ENCODE results near the gene SLAIN1.
"Not testable (repeated sequence)": the region's sequence is repeated elsewhere in the genome, so short reads cannot be mapped to it uniquely, and the experiment has no call there.

DNA sequence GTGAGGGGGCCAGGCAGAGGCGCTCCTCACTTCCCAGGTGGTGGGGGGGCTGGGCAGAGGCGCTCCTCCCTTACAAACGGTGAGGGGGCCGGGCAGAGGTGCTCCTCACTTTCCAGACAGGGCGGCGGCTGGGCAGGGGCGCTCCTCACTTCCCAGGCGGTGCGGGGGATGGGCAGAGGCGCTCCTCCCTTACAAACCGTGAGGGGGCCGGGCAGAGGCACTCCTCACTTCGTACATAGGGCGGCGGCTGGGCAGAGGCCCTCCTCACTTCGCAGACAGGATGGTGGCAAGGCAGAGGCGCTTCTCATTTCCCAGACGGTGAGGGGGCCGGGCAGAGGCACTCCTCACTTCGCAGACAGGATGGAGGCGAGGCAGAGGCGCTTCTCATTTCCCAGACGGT, 37.5 kb upstream of the SLAIN1 start:
- TF ChIP-seq, protein P1, sequence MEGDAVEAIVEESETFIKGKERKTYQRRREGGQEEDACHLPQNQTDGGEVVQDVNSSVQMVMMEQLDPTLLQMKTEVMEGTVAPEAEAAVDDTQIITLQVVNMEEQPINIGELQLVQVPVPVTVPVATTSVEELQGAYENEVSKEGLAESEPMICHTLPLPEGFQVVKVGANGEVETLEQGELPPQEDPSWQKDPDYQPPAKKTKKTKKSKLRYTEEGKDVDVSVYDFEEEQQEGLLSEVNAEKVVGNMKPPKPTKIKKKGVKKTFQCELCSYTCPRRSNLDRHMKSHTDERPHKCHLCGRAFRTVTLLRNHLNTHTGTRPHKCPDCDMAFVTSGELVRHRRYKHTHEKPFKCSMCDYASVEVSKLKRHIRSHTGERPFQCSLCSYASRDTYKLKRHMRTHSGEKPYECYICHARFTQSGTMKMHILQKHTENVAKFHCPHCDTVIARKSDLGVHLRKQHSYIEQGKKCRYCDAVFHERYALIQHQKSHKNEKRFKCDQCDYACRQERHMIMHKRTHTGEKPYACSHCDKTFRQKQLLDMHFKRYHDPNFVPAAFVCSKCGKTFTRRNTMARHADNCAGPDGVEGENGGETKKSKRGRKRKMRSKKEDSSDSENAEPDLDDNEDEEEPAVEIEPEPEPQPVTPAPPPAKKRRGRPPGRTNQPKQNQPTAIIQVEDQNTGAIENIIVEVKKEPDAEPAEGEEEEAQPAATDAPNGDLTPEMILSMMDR (conservative IDR thresholded peaks at IDR 0.05): not testable (repeated sequence)
- TF ChIP-seq EZH2 (IDR thresholded peaks at IDR 0.05; ENCODE audit: low read depth): not testable (repeated sequence)

Data from PC-9 (cell line).